CD4-positive, CD25-positive, alpha-beta regulatory T cell (primary cell): ENCODE results near the gene GEMIN7. TPM values are rescaled to one million over a fixed set of nuclear protein-coding genes. Genes with fewer than 3 reads are reported as not detected.
"Not testable (repeated sequence)": the region's sequence is repeated elsewhere in the genome, so short reads cannot be mapped to it uniquely, and the experiment has no call there.

Experiments used
- ATAC-seq, 2 donors: fragments of 150-1000 bp; cut with Tn5 transposase; one replicate each; pipeline ENCODE4 v1.10.0; 2021; ENCODE audit warnings: low read depth in 2 of 2, moderate number of reproducible peaks in 2 of 2, moderate library complexity in 1 of 2
- DNase-seq, 3 donors: peaks; one replicate each; pipeline versions ENCODE4 v3.0.0 to v3.0.0-alpha.2; 2012 to 2022; ENCODE audit warnings: mixed read lengths in 1 of 3
- H3K27ac ChIP-seq: one replicate; pipeline ENCODE4 v1.7.0; 2013; ENCODE audit warnings: mild to moderate bottlenecking, low read length; ENCODE audit not compliant: insufficient read depth, poor library complexity, severe bottlenecking
- H3K27me3 ChIP-seq: one replicate; pipeline ENCODE4 v1.7.0; 2013; ENCODE audit warnings: low read length; ENCODE audit not compliant: control insufficient read depth, insufficient read depth
- H3K36me3 ChIP-seq: one replicate; pipeline ENCODE4 v1.7.0; 2013; ENCODE audit warnings: mild to moderate bottlenecking, low read length, moderate library complexity; ENCODE audit not compliant: control insufficient read depth, insufficient read depth
- H3K4me1 ChIP-seq: 2 replicates; pipeline ENCODE4 v1.7.0; 2013; ENCODE audit warnings: mild to moderate bottlenecking, low read length; ENCODE audit not compliant: insufficient read depth, control insufficient read depth, poor library complexity, severe bottlenecking
- H3K4me3 ChIP-seq: one replicate; pipeline ENCODE4 v1.7.0; 2013; ENCODE audit warnings: low read depth, mild to moderate bottlenecking, low read length, moderate library complexity
- H3K9me3 ChIP-seq, 2 experiments: 1 replicate in 1 of 2; 2 replicates in 1 of 2; pipeline ENCODE4 v1.7.0; 2013; ENCODE audit warnings: low read length in 2 of 2, mild to moderate bottlenecking in 1 of 2, moderate library complexity in 1 of 2; ENCODE audit not compliant: control insufficient read depth in 2 of 2
- H3K27ac Mint-ChIP-seq, 3 donors: one replicate each; pipeline ENCODE4 v1.8.0; 2020 to 2022; ENCODE audit warnings: mild to moderate bottlenecking in 3 of 3, mixed read lengths in 3 of 3, moderate library complexity in 2 of 3
- H3K27me3 Mint-ChIP-seq: one replicate; pipeline ENCODE4 v1.8.0; 2022; ENCODE audit warnings: mild to moderate bottlenecking, mixed read lengths
- H3K36me3 Mint-ChIP-seq: one replicate; pipeline ENCODE4 v1.8.0; 2020; ENCODE audit warnings: mixed read lengths
- H3K4me1 Mint-ChIP-seq, 4 donors: one replicate each; pipeline ENCODE4 v1.8.0; 2020 to 2022; ENCODE audit warnings: mixed read lengths in 4 of 4, mild to moderate bottlenecking in 1 of 4
- H3K4me3 Mint-ChIP-seq, 4 donors: one replicate each; pipeline ENCODE4 v1.8.0; 2020 to 2022; ENCODE audit warnings: mild to moderate bottlenecking in 4 of 4, mixed read lengths in 4 of 4, moderate library complexity in 3 of 4
- H3K9me3 Mint-ChIP-seq, 7 donors: one replicate each; pipeline ENCODE4 v1.8.0; 2020 to 2022; ENCODE audit warnings: mixed read lengths in 7 of 7, mild to moderate bottlenecking in 3 of 7, moderate library complexity in 2 of 7
- polyA plus RNA-seq, 4 donors: library from polyadenylated mRNA; unstranded; fragments of 300-500 nt; fragmentation: Illumina TruSeq; gene quantifications; one replicate each; pipeline ENCODE4 v1.2.3, GENCODE V29; 2021
- total RNA-seq: library from RNA; stranded (reverse); gene quantifications from one replicate; pipeline ENCODE4 v1.2.3, GENCODE V29; 2022

Gene GEMIN7
- total and polyA plus RNA-seq, 5 donors from 2014 or later = 6.6 to 93.1 (median 77.3) TPM

DNA sequence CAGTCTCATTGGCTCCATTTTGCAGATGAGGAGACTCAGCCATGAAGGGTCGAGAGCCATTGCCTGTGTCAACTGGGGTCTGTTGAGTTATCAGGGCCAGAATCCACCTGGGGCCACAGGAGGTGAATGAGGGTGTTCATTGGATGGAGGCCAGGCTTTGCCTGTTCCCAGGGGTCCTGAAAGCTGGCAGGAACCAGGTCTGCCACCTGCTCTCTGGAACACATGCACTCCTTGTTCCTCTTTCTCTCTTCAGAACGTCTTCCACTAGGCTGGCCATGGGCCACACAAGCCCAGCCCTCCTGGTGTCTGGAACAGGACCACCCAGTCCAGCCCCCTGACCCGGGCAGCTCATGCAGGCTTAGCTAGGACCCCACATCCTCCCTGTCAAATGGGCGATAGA, 35.1 kb downstream of the GEMIN7 start:
- Mint-ChIP-seq H3K27ac (no peak overlapping the region), H3K9me3 (no peaks in the 10 kb centered on the region), H3K4me1 (peaks cover 0 to 51% (median 28%) of the 10 kb centered on the region in 4 donors), H3K4me3 (no peak overlapping the region), H3K27me3 (no peaks in the 10 kb centered on the region), H3K36me3 (no peaks in the 10 kb centered on the region)
- Histone ChIP-seq H3K4me1 (peaks cover 22% of the 10 kb centered on the region), H3K9me3 (no peaks in the 10 kb centered on the region), H3K27ac (no peak overlapping the region), H3K36me3 (no peaks in the 10 kb centered on the region), H3K4me3 (no peak overlapping the region), H3K27me3 (no peaks in the 10 kb centered on the region)
- ATAC-seq (no peak), DNase-seq (no peak)

DNA sequence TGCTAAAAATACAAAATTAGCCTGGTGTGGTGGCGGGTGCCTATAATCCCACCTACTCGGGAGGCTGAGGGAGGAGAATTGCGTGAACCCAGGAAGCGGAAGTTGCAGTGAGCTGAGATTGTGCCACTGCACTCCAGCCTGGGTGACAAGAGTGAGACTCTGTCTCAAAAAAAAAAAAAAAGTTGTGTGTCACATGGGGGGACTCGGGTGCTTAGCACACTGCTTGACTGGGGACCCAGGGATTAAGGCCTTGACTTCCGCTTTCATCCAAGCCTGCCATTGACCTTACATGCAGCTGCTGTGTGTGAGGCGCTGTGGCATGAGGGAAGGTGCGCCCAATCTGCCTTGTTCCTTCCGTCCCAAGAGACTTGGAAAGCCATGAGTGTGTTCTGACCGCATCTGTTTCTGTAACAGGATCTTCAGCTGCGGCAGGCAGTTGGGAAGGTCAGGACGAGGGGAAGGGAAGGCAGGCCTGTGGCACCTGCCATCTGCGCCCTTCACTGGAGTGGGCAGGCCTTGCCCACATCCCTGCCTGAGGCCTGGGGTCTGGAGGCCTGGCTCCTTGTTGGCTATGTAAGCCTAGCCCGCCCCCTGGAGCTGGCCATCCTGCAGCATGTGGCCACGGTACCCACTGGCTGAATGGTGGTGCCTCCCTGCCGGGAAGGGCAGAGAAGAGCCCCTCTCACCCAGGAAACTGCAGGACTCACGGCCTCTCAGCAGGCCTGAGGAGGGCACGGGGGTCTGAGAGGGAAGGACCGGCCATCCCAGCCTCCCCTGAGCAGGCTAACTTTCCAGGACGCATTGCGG, 37.0 kb downstream of the GEMIN7 start:
- Mint-ChIP-seq H3K36me3 (no peaks in the 10 kb centered on the region), H3K4me1 (peaks cover 0 to 58% (median 29%) of the 10 kb centered on the region in 4 donors), H3K4me3 (peak overlapping the region in 1 of 4 donors; percentile 61), H3K27ac (peak overlapping the region; percentile 59 to 68 (median 60)), H3K9me3 (no peaks in the 10 kb centered on the region), H3K27me3 (no peaks in the 10 kb centered on the region)
- Histone ChIP-seq H3K9me3 (no peaks in the 10 kb centered on the region), H3K4me3 (no peak overlapping the region), H3K4me1 (peaks cover 22% of the 10 kb centered on the region), H3K27me3 (no peaks in the 10 kb centered on the region), H3K27ac (no peak overlapping the region), H3K36me3 (no peaks in the 10 kb centered on the region)
- ATAC-seq = no peak
- DNase-seq = no peak

DNA sequence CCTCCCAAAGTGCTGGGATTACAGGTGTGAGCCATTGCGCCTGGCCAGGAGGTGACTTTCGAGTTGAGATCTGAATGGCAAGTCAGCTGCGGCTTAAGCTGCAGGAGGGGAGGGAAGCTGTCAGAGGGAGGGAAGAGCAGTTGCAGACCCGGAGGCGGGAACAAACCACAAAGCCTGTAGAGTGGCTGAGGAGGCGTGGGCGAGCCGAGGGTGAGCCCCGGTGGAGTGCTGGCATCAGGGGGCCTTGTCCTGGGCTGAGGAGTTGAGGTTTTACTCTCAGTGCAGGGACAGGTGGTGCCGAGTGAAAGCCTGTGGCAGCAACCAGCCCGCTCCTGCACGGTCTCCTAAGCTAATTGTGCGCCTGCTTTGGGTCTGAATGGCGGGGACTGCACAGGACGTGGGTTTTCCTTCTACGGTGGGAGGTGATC, 38.1 kb downstream of the GEMIN7 start:
- no peaks in the 10 kb centered on the region for H3K27me3 ChIP-seq
- Mint-ChIP-seq H3K9me3 (no peaks in the 10 kb centered on the region), H3K27me3 (no peaks in the 10 kb centered on the region), H3K4me1 (peaks cover 0 to 62% (median 25%) of the 10 kb centered on the region in 4 donors), H3K36me3 (no peaks in the 10 kb centered on the region), H3K27ac (peak overlapping the region in 2 of 3 donors; percentile 68 to 83), H3K4me3 (peak overlapping the region; percentile 32 to 72 (median 60))
- no peak overlapping the region for H3K4me3 ChIP-seq
- peaks cover 22% of the 10 kb centered on the region for H3K4me1 ChIP-seq
- no peaks in the 10 kb centered on the region for H3K9me3 ChIP-seq
- H3K36me3 ChIP-seq = no peaks in the 10 kb centered on the region
- ATAC-seq (peak; percentile 37 to 41), DNase-seq (peak in 2 of 3 donors; percentile 14 to 47)
- no peak overlapping the region for H3K27ac ChIP-seq

DNA sequence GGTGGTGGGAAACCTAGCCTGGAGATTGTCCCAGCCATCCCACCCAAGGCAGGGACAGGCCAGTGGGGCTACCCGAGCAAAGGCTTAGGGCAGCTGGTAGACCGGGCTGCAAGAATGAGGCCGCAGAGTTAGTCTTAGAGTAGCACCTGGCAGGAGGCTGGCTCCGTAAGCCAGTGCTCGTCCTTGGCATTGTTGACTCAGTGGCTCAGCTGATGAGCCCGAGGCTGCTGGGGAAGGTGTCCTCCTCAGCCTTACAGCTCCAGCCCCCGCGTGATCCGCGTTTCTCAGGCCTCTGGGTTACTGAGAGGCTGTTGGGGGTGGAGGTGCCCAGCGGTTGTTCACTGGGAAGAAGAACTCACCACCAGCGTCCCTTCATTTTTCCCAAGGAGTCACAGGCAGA, 38.6 kb downstream of the GEMIN7 start:
- no peaks in the 10 kb centered on the region for H3K9me3 Mint-ChIP-seq
- DNase-seq = no peak
- H3K27ac Mint-ChIP-seq = peak overlapping the region in 1 of 3 donors; percentile 83
- no peaks in the 10 kb centered on the region for H3K36me3 ChIP-seq
- H3K27ac ChIP-seq = no peak overlapping the region
- no peaks in the 10 kb centered on the region for H3K27me3 ChIP-seq
- H3K27me3 Mint-ChIP-seq = no peaks in the 10 kb centered on the region
- no peak overlapping the region for H3K4me3 ChIP-seq
- no peaks in the 10 kb centered on the region for H3K9me3 ChIP-seq
- H3K4me1 Mint-ChIP-seq = peaks cover 0 to 65% (median 25%) of the 10 kb centered on the region in 4 donors
- H3K4me3 Mint-ChIP-seq = peak overlapping the region in 1 of 4 donors; percentile 61
- peak in 1 of 2 donors; percentile 17 for ATAC-seq
- peaks cover 22% of the 10 kb centered on the region for H3K4me1 ChIP-seq
- H3K36me3 Mint-ChIP-seq = no peaks in the 10 kb centered on the region

DNA sequence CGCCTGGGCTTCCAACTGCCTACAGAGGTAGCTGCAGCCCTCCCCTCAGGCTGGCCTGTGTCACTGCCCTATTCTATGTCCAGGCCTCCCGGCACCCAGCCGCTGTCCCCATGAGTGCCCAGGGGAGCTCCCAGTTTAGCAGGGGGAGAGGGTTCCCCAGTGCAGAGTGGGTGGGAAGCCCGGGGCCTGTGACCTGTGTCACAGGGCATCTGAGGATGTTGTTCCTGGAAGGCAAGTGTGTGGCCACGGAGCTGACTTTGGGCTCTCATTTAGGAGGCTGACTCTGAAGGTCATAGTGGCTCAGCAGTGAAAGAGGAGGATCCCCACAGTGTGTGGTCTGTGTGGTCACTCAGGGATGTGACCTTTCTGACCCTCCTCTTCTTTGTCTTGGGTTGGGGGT, 39.0 kb downstream of the GEMIN7 start:
- no peak for ATAC-seq
- Mint-ChIP-seq H3K4me3 (peak overlapping the region in 1 of 4 donors; percentile 61), H3K4me1 (peaks cover 0 to 66% (median 25%) of the 10 kb centered on the region in 4 donors), H3K27me3 (no peaks in the 10 kb centered on the region), H3K9me3 (no peaks in the 10 kb centered on the region), H3K27ac (peak overlapping the region in 1 of 3 donors; percentile 69), H3K36me3 (no peaks in the 10 kb centered on the region)
- no peaks in the 10 kb centered on the region for H3K9me3 ChIP-seq
- peaks cover 22% of the 10 kb centered on the region for H3K4me1 ChIP-seq
- H3K27ac ChIP-seq = no peak overlapping the region
- H3K4me3 ChIP-seq = no peak overlapping the region
- H3K36me3 ChIP-seq = no peaks in the 10 kb centered on the region
- no peak for DNase-seq
- no peaks in the 10 kb centered on the region for H3K27me3 ChIP-seq

DNA sequence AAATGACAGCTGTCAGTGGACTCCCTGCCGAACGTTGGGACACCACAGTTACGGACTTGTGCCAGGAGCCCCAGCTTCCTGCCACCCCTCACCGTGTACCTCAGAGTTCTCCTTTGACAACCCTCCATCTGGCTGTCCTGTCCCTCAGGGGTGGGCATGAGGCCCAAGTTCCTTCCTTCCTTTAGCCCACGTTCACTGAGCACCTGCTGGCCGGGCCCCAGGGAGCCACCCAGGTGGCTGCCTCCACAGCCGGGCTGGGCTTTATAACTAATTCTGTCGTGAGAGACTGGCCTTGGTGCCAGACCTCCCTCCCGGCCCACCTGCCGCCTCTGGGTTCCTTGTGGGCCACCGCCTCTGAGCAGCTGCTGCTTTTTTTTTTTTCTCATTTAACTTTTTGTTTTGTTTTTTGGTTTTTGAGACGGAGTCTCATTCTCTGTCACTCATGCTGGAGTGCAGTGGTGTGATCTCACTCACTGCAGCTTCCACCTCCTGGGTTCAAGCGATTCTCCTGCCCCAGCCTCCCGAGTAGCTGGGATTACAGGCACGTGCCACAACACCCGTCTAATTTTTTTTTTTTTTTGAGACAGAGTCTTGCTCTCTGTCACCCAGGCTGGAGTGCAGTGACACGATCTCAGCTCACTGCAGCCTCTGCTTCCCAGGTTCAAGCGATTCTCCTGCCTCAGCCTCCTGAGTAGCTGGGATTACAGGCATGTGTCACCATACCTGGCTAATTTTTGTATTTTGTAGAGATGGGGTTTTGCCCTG, 39.7 kb downstream of the GEMIN7 start:
- peaks cover 18% of the 10 kb centered on the region for H3K4me1 ChIP-seq
- not testable (repeated sequence) for H3K27ac ChIP-seq, H3K36me3 Mint-ChIP-seq, DNase-seq, H3K36me3 ChIP-seq, H3K9me3 ChIP-seq, H3K27me3 ChIP-seq, H3K27me3 Mint-ChIP-seq, H3K9me3 Mint-ChIP-seq, H3K4me3 ChIP-seq
- ATAC-seq = peak in 1 of 2 donors; percentile 15
- H3K27ac Mint-ChIP-seq = peak overlapping the region in 2 of 3 donors; percentile 62 to 69
- peaks cover 0 to 66% (median 27%) of the 10 kb centered on the region in 4 donors for H3K4me1 Mint-ChIP-seq
- peak overlapping the region in 3 of 4 donors; percentile 11 to 24 (median 16) for H3K4me3 Mint-ChIP-seq

DNA sequence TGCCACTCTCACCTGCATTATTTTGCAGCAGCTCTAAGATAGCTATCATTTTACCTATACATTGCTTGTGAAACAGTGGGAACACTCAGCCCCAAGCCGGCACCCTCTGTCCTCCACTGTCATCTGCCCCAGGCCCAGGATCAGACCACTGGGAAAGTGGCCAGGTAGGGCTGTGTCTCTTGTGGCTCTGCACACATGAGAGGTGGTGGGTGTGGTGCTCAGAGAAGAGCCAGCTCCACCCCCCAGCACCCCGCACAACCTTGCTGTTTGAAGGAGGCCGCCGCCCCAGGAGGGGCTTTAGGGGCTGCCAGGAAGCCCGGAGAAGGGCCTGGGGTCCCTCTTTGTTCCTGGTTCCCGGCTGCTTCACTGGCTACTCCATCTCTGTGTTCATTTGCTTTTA, 40.5 kb downstream of the GEMIN7 start:
- H3K36me3 Mint-ChIP-seq = no peaks in the 10 kb centered on the region
- peak overlapping the region in 1 of 3 donors; percentile 62 for H3K27ac Mint-ChIP-seq
- Histone ChIP-seq H3K4me1 (peaks cover 18% of the 10 kb centered on the region), H3K27me3 (no peaks in the 10 kb centered on the region), H3K4me3 (no peak overlapping the region), H3K27ac (no peak overlapping the region), H3K36me3 (no peaks in the 10 kb centered on the region), H3K9me3 (no peaks in the 10 kb centered on the region)
- ATAC-seq (no peak), DNase-seq (no peak)
- no peaks in the 10 kb centered on the region for H3K27me3 Mint-ChIP-seq
- H3K4me3 Mint-ChIP-seq = no peak overlapping the region
- no peaks in the 10 kb centered on the region for H3K9me3 Mint-ChIP-seq
- peaks cover 0 to 68% (median 28%) of the 10 kb centered on the region in 4 donors for H3K4me1 Mint-ChIP-seq
